ENCODE measurements around the gene ZNF521.
A peak's percentile ranks its signal among the peaks of the same experiment; 100 is the strongest.

Gene ZNF521

GRCh38 chr18:25167612-25168410, 184.2 kb downstream of the ZNF521 start:
- DNase-seq (ENCODE audit: low spot score) = no peak

- no peak for DNase-seq (ENCODE audit: low spot score)
These were observed 185.9 kb downstream of the ZNF521 start for GRCh38 chr18:25166113-25166512.

GRCh38 chr18:25164848-25165811, 186.8 kb downstream of the ZNF521 start:
- DNase-seq (ENCODE audit: low spot score) = no peak

GRCh38 chr18:25164211-25164847, 187.6 kb downstream of the ZNF521 start:
- no peak for DNase-seq (ENCODE audit: low spot score)

GRCh38 chr18:25153426-25153825, 198.5 kb downstream of the ZNF521 start:
- no peak for DNase-seq (ENCODE audit: low spot score)

- DNase-seq (ENCODE audit: low spot score) = no peak
These were observed 204.0 kb downstream of the ZNF521 start for GRCh38 chr18:25147877-25148488.

GRCh38 chr18:25146512-25146910, 205.5 kb downstream of the ZNF521 start:
- no peak for DNase-seq (ENCODE audit: low spot score)

- no peak for DNase-seq (ENCODE audit: low spot score)
These were observed 206.0 kb downstream of the ZNF521 start for GRCh38 chr18:25145731-25146511.

GRCh38 chr18:25144820-25145219, 207.1 kb downstream of the ZNF521 start:
- no peak for DNase-seq (ENCODE audit: low spot score)

GRCh38 chr18:25141886-25142285, 210.1 kb downstream of the ZNF521 start:
- no peak for DNase-seq (ENCODE audit: low spot score)

GRCh38 chr18:25141399-25141798, 210.6 kb downstream of the ZNF521 start:
- DNase-seq (ENCODE audit: low spot score) = no peak

- DNase-seq (ENCODE audit: low spot score) = no peak
These were observed 211.0 kb downstream of the ZNF521 start for GRCh38 chr18:25140962-25141308.

GRCh38 chr18:25140124-25140961, 211.6 kb downstream of the ZNF521 start:
- no peak for DNase-seq (ENCODE audit: low spot score)

- DNase-seq (ENCODE audit: low spot score) = no peak
These were observed 214.8 kb downstream of the ZNF521 start for GRCh38 chr18:25137197-25137472.

- no peak for DNase-seq (ENCODE audit: low spot score)
These were observed 215.4 kb downstream of the ZNF521 start for GRCh38 chr18:25136416-25137196.

GRCh38 chr18:25134861-25135260, 217.1 kb downstream of the ZNF521 start:
- DNase-seq (ENCODE audit: low spot score) = no peak

GRCh38 chr18:25133879-25134278, 218.1 kb downstream of the ZNF521 start:
- peak; percentile 44 for DNase-seq (ENCODE audit: low spot score)

- DNase-seq (ENCODE audit: low spot score) = no peak
These were observed 219.0 kb downstream of the ZNF521 start for GRCh38 chr18:25132786-25133496.

- DNase-seq (ENCODE audit: low spot score) = no peak
These were observed 225.2 kb downstream of the ZNF521 start for GRCh38 chr18:25126751-25127150.

Data from kidney capillary endothelial cell (primary cell).